GM23338 (cell line): ENCODE data around the gene WDR93.

ENCODE experiments used
- CTCF ChIP-seq, 2 experiments: fragments of 200-600 bp in 1 of 2; sonication (generic) in 1 of 2; conservative IDR thresholded peaks; 2 replicates each; pipeline versions ENCODE4 v1.5.1 to v1.6.1; 2016 to 2017; ENCODE audit warnings: antibody characterized with exemption in 2 of 2, low read depth in 2 of 2, mild to moderate bottlenecking in 2 of 2, moderate library complexity in 1 of 2
- JUNB ChIP-seq: IDR thresholded peaks from one replicate; pipeline ENCODE4 v1.6.1; 2016; ENCODE audit warnings: antibody characterized with exemption; ENCODE audit not compliant: unreplicated experiment
- POLR2AphosphoS5 ChIP-seq: IDR thresholded peaks from 2 replicates; pipeline ENCODE4 v1.6.1; 2016; ENCODE audit warnings: antibody characterized with exemption, low read depth
- ZNF114 ChIP-seq: fragments of 250-450 bp; sonication (Bioruptor Pico); IDR thresholded peaks from 2 replicates; pipeline ENCODE4 v1.5.0; 2020; ENCODE audit warnings: mild to moderate bottlenecking, moderate library complexity

- TF ChIP-seq POLR2AphosphoS5, result no peak
- no peak for TF ChIP-seq CTCF (conservative IDR thresholded peaks at IDR 0.05; ENCODE audit: low read depth in 2 of 2)
- TF ChIP-seq ZNF114 (CRISPR knock-in tag), result no peak
- TF ChIP-seq JUNB, result no peak
These were observed 66.3 kb downstream of the WDR93 start for GRCh38 chr15:89756897-89757296.
